Natural killer cell treated with Interleukin-12 subunit alpha and Interleukin-12 subunit beta and Interleukin-15 and Interleukin-18, amount 100 ng/mL, for 72 hours (primary cell): Measurements from ENCODE around the gene PGP. TPM values are rescaled to one million over a fixed set of nuclear protein-coding genes. Genes with fewer than 3 reads are reported as not detected.

Experiments
- ATAC-seq, 2 donors: fragments of 150-1000 bp; cut with Tn5 transposase in 1 of 2; sonication (Bioruptor Pico), chemical (Tn5 transposase) in 1 of 2; 2 replicates each; pipeline ENCODE4 v1.10.0; 2021
- DNase-seq: peaks from one replicate; pipeline ENCODE4 v3.0.0; 2022; ENCODE audit warnings: low spot score
- H3K27ac Mint-ChIP-seq, 2 donors: 1 replicate in 1 of 2; 2 replicates in 1 of 2; pipeline ENCODE4 v1.8.0; 2022; ENCODE audit warnings: mixed read lengths in 2 of 2, mild to moderate bottlenecking in 1 of 2, moderate library complexity in 1 of 2
- H3K27me3 Mint-ChIP-seq, 2 donors: 1 replicate in 1 of 2; 2 replicates in 1 of 2; pipeline ENCODE4 v1.8.0; 2022; ENCODE audit warnings: mixed read lengths in 2 of 2
- H3K36me3 Mint-ChIP-seq: one replicate; pipeline ENCODE4 v1.8.0; 2022; ENCODE audit warnings: mixed read lengths
- H3K4me1 Mint-ChIP-seq, 2 donors: 1 replicate in 1 of 2; 2 replicates in 1 of 2; pipeline ENCODE4 v1.8.0; 2022; ENCODE audit warnings: low read depth in 2 of 2, mixed read lengths in 2 of 2, mild to moderate bottlenecking in 1 of 2
- H3K4me3 Mint-ChIP-seq: one replicate; pipeline ENCODE4 v1.8.0; 2022; ENCODE audit warnings: mixed read lengths
- H3K9me3 Mint-ChIP-seq: 2 replicates; pipeline ENCODE4 v1.8.0; 2022; ENCODE audit warnings: mixed read lengths
- total RNA-seq, 2 donors: library from RNA; stranded (reverse); gene quantifications; one replicate each; pipeline ENCODE4 v1.2.3, GENCODE V29; 2022

The PGP gene
- total RNA-seq, 2 donors from 2014 or later: 18.8 to 39.8 TPM

- H3K36me3 Mint-ChIP-seq: no peaks in the 10 kb centered on the region
- H3K27me3 Mint-ChIP-seq: peaks cover 0 to 2% of the 10 kb centered on the region in 2 donors
- H3K4me1 Mint-ChIP-seq: no peaks in the 10 kb centered on the region
- DNase-seq (no peak), ATAC-seq (no peak)
- H3K9me3 Mint-ChIP-seq: no peaks in the 10 kb centered on the region
- no peak overlapping the region for H3K27ac Mint-ChIP-seq
- H3K4me3 Mint-ChIP-seq: no peak overlapping the region
Observed at GRCh38 chr16:2233872-2234812, 19.5 kb upstream of the PGP start.

- Mint-ChIP-seq H3K27ac (no peak overlapping the region), H3K36me3 (no peaks in the 10 kb centered on the region), H3K9me3 (no peaks in the 10 kb centered on the region), H3K4me1 (no peaks in the 10 kb centered on the region), H3K4me3 (no peak overlapping the region), H3K27me3 (peaks cover 0 to 2% of the 10 kb centered on the region in 2 donors)
- no peak for ATAC-seq
- DNase-seq: no peak
Observed at GRCh38 chr16:2233046-2233775, 18.6 kb upstream of the PGP start.

- no peaks in the 10 kb centered on the region for H3K4me1 Mint-ChIP-seq
- no peak for DNase-seq
- ATAC-seq: no peak
- H3K36me3 Mint-ChIP-seq: no peaks in the 10 kb centered on the region
- H3K4me3 Mint-ChIP-seq: no peak overlapping the region
- H3K27ac Mint-ChIP-seq: no peak overlapping the region
- no peaks in the 10 kb centered on the region for H3K9me3 Mint-ChIP-seq
- H3K27me3 Mint-ChIP-seq: peaks cover 0 to 2% of the 10 kb centered on the region in 2 donors
Observed at GRCh38 chr16:2232094-2232990, 17.7 kb upstream of the PGP start.

- H3K4me3 Mint-ChIP-seq: no peak overlapping the region
- H3K36me3 Mint-ChIP-seq: no peaks in the 10 kb centered on the region
- peaks cover 0 to 2% of the 10 kb centered on the region in 2 donors for H3K27me3 Mint-ChIP-seq
- H3K9me3 Mint-ChIP-seq: no peaks in the 10 kb centered on the region
- ATAC-seq: no peak
- peaks cover under 1 to 4% of the 10 kb centered on the region in 2 donors for H3K4me1 Mint-ChIP-seq
- H3K27ac Mint-ChIP-seq: no peak overlapping the region
- no peak for DNase-seq
Observed at GRCh38 chr16:2231016-2231931, 16.6 kb upstream of the PGP start.

- Mint-ChIP-seq H3K36me3 (no peaks in the 10 kb centered on the region), H3K4me1 (peaks cover 5 to 8% of the 10 kb centered on the region in 2 donors), H3K4me3 (no peak overlapping the region), H3K9me3 (no peaks in the 10 kb centered on the region), H3K27ac (no peak overlapping the region), H3K27me3 (peaks cover 0 to 1% of the 10 kb centered on the region in 2 donors)
- ATAC-seq (no peak), DNase-seq (no peak)
Observed at GRCh38 chr16:2230376-2230775, 15.7 kb upstream of the PGP start.

- Mint-ChIP-seq H3K27ac (no peak overlapping the region), H3K9me3 (no peaks in the 10 kb centered on the region), H3K4me3 (no peak overlapping the region), H3K27me3 (no peaks in the 10 kb centered on the region), H3K36me3 (no peaks in the 10 kb centered on the region), H3K4me1 (peaks cover 5 to 11% of the 10 kb centered on the region in 2 donors)
- ATAC-seq: no peak
- no peak for DNase-seq
Observed at GRCh38 chr16:2229632-2230250, 15.1 kb upstream of the PGP start.

GRCh38 chr16:2229091-2229490, 14.5 kb upstream of the PGP start:
- ATAC-seq (no peak), DNase-seq (no peak)
- Mint-ChIP-seq H3K4me1 (peaks cover 9 to 18% of the 10 kb centered on the region in 2 donors), H3K9me3 (no peaks in the 10 kb centered on the region), H3K36me3 (no peaks in the 10 kb centered on the region), H3K4me3 (no peak overlapping the region), H3K27ac (no peak overlapping the region), H3K27me3 (no peaks in the 10 kb centered on the region)

- H3K36me3 Mint-ChIP-seq: no peaks in the 10 kb centered on the region
- ATAC-seq (no peak), DNase-seq (no peak)
- H3K9me3 Mint-ChIP-seq: no peaks in the 10 kb centered on the region
- no peak overlapping the region for H3K27ac Mint-ChIP-seq
- no peaks in the 10 kb centered on the region for H3K27me3 Mint-ChIP-seq
- no peak overlapping the region for H3K4me3 Mint-ChIP-seq
- peaks cover 9 to 18% of the 10 kb centered on the region in 2 donors for H3K4me1 Mint-ChIP-seq
Observed at GRCh38 chr16:2228161-2228824, 13.7 kb upstream of the PGP start.

GRCh38 chr16:2226918-2227317, 12.3 kb upstream of the PGP start:
- Mint-ChIP-seq H3K4me1 (peaks cover 9 to 20% of the 10 kb centered on the region in 2 donors), H3K36me3 (no peaks in the 10 kb centered on the region), H3K27me3 (no peaks in the 10 kb centered on the region), H3K4me3 (no peak overlapping the region), H3K27ac (no peak overlapping the region), H3K9me3 (no peaks in the 10 kb centered on the region)
- no peak for ATAC-seq
- DNase-seq: no peak

- peaks cover 9 to 20% of the 10 kb centered on the region in 2 donors for H3K4me1 Mint-ChIP-seq
- no peaks in the 10 kb centered on the region for H3K36me3 Mint-ChIP-seq
- DNase-seq (no peak), ATAC-seq (no peak)
- H3K27ac Mint-ChIP-seq: peak overlapping the region in 1 of 2 donors; percentile 50
- H3K9me3 Mint-ChIP-seq: no peaks in the 10 kb centered on the region
- H3K27me3 Mint-ChIP-seq: no peaks in the 10 kb centered on the region
- peak overlapping the region; percentile 12 for H3K4me3 Mint-ChIP-seq
Observed at GRCh38 chr16:2226245-2226793, 11.7 kb upstream of the PGP start.

- DNase-seq: no peak
- Mint-ChIP-seq H3K27me3 (no peaks in the 10 kb centered on the region), H3K9me3 (no peaks in the 10 kb centered on the region), H3K36me3 (no peaks in the 10 kb centered on the region), H3K4me3 (peak overlapping the region; percentile 84), H3K27ac (peak overlapping the region; percentile 46 to 72), H3K4me1 (peaks cover 9 to 20% of the 10 kb centered on the region in 2 donors)
- peak; percentile 0 to 24 for ATAC-seq
Observed at GRCh38 chr16:2223942-2224486, 9.4 kb upstream of the PGP start.
